NCI-H345 treated with DMSO at 0.1 percent for 48 hours (cell line): ENCODE results near the gene RIN3.

ENCODE experiments used
- DNase-seq: peaks from one replicate; lab custom pipeline; 2025; ENCODE audit not compliant: unreplicated experiment; lab: John Stamatoyannopoulos, UW

The RIN3 gene

GRCh38 chr14:92737619-92738188, 224.1 kb downstream of the RIN3 start:
- no peak for DNase-seq
